GM13976 (cell line): ENCODE measurements around the gene AGAP1.

Experiments
- DNase-seq: peaks from one replicate; pipeline ENCODE4 v3.0.0; 2012; ENCODE audit warnings: low spot score
- CTCF ChIP-seq: IDR thresholded peaks from 2 replicates; pipeline ENCODE4 v1.5.1; 2012; ENCODE audit warnings: borderline replicate concordance, mild to moderate bottlenecking; ENCODE audit not compliant: insufficient read depth; ENCODE audit errors: extremely low read depth, missing control alignments, control extremely low read depth
- in situ Hi-C: fragments of 300-500 bp; cut with MboI; formaldehyde crosslinking; loops from one replicate; pipeline ENCODE4 v1.12.0; 2022; ENCODE audit warnings: low sequenced_read_pairs, mixed read lengths, inconsistent platforms; ENCODE audit not compliant: unreplicated experiment

AGAP1 gene

GRCh38 chr2:235730115-235730514 is 236.3 kb downstream of the AGAP1 start:
- in situ Hi-C loops = loop anchor here (25.0 kb wide), 1 partner anchor 593 kb away; no protein-coding TSS in a partner anchor

GRCh38 chr2:235733761-235734160 is 239.9 kb downstream of the AGAP1 start:
- DNase-seq = no peak
- in situ Hi-C loops = loop anchor here (25.0 kb wide), 1 partner anchor 596 kb away; no protein-coding TSS in a partner anchor
- TF ChIP-seq CTCF = no peak

More at GRCh38 chr2:235730115-235730514, 236.3 kb downstream of the AGAP1 start:
- TF ChIP-seq CTCF = no peak
- DNase-seq = no peak

- in situ Hi-C loops = loop anchor here (25.0 kb wide), 1 partner anchor 597 kb away; no protein-coding TSS in a partner anchor
- TF ChIP-seq CTCF = no peak
- no peak for DNase-seq
Observed at GRCh38 chr2:235734168-235734567, 240.3 kb downstream of the AGAP1 start.

GRCh38 chr2:235734688-235735231 is 240.9 kb downstream of the AGAP1 start:
- in situ Hi-C loops = loop anchor here (25.0 kb wide), 1 partner anchor 597 kb away; no protein-coding TSS in a partner anchor
- TF ChIP-seq CTCF = no peak
- no peak for DNase-seq

GRCh38 chr2:235737396-235737795 is 243.6 kb downstream of the AGAP1 start:
- no peak for DNase-seq
- in situ Hi-C loops = loop anchor here (25.0 kb wide), 1 partner anchor 600 kb away; no protein-coding TSS in a partner anchor
- no peak for TF ChIP-seq CTCF

GRCh38 chr2:235737840-235738239 is 244.0 kb downstream of the AGAP1 start:
- no peak for TF ChIP-seq CTCF
- DNase-seq = no peak
- in situ Hi-C loops = loop anchor here (25.0 kb wide), 1 partner anchor 601 kb away; no protein-coding TSS in a partner anchor
